Liver (tissue), 9 donors: ENCODE measurements around the gene HOXA3. TPM values are rescaled to one million over a fixed set of nuclear protein-coding genes. Genes with fewer than 3 reads are reported as not detected.

Experiments
- DNase-seq: peaks from one replicate; pipeline ENCODE4 v3.0.0-alpha.2; 2017; ENCODE audit warnings: low spot score
- H3K27ac ChIP-seq, 2 donors: one replicate each; pipeline ENCODE4 v1.7.0; 2013; ENCODE audit warnings: inconsistent platforms in 2 of 2, low read length in 2 of 2, control low read depth in 1 of 2, low read depth in 1 of 2, mild to moderate bottlenecking in 1 of 2
- H3K27me3 ChIP-seq, 4 donors: one replicate each; pipeline versions ENCODE4 v1.6.1 to v1.7.0; 2013; ENCODE audit warnings: low read length in 3 of 4, inconsistent platforms in 1 of 4, mild to moderate bottlenecking in 1 of 4, moderate library complexity in 1 of 4; ENCODE audit not compliant: control insufficient read depth in 4 of 4, insufficient read depth in 4 of 4
- H3K36me3 ChIP-seq, 4 donors: one replicate each; pipeline versions ENCODE4 v1.6.1 to v1.7.0; 2013; ENCODE audit warnings: low read length in 3 of 4, mild to moderate bottlenecking in 3 of 4, low read depth in 1 of 4, moderate library complexity in 1 of 4; ENCODE audit not compliant: control insufficient read depth in 4 of 4, insufficient read depth in 3 of 4
- H3K4me1 ChIP-seq, 4 donors: one replicate each; pipeline versions ENCODE4 v1.6.1 to v1.7.0; 2013; ENCODE audit warnings: low read length in 3 of 4, mild to moderate bottlenecking in 3 of 4, moderate library complexity in 1 of 4; ENCODE audit not compliant: control insufficient read depth in 4 of 4, insufficient read depth in 4 of 4
- H3K4me3 ChIP-seq, 3 donors: one replicate each; pipeline versions ENCODE4 v1.6.1 to v1.7.0; 2013; ENCODE audit warnings: low read length in 3 of 3, control low read depth in 1 of 3, low read depth in 1 of 3, mild to moderate bottlenecking in 1 of 3
- H3K9ac ChIP-seq, 2 donors: one replicate each; pipeline ENCODE4 v1.7.0; 2013; ENCODE audit warnings: low read length in 2 of 2, mild to moderate bottlenecking in 2 of 2, moderate library complexity in 2 of 2, control low read depth in 1 of 2, low read depth in 1 of 2
- H3K9me3 ChIP-seq, 4 donors: one replicate each; pipeline versions ENCODE4 v1.6.1 to v1.7.0; 2013; ENCODE audit warnings: low read length in 3 of 4; ENCODE audit not compliant: control insufficient read depth in 4 of 4
- CTCF ChIP-seq: fragments of 150-350 bp; IDR thresholded peaks from 2 replicates; pipeline ENCODE4 v1.5.1; 2017; ENCODE audit warnings: improper control_type of control experiment, low read depth, low read length; ENCODE audit not compliant: missing input control
- EGR1 ChIP-seq, 2 donors: IDR thresholded peaks; 2 replicates each; pipeline ENCODE4 v1.6.1; 2016 to 2018; ENCODE audit warnings: antibody characterized with exemption in 2 of 2, low read depth in 2 of 2
- FOXA1 ChIP-seq: IDR thresholded peaks from 2 replicates; pipeline ENCODE4 v1.6.1; 2016; ENCODE audit warnings: antibody characterized with exemption
- GABPA ChIP-seq, 2 donors: IDR thresholded peaks in 1 of 2; conservative IDR thresholded peaks in 1 of 2; 2 replicates each; pipeline ENCODE4 v1.6.1; 2016; ENCODE audit warnings: antibody characterized with exemption in 2 of 2, mild to moderate bottlenecking in 1 of 2, moderate library complexity in 1 of 2
- HNF4A ChIP-seq, 2 donors: conservative IDR thresholded peaks; 2 replicates each; pipeline ENCODE4 v1.6.1; 2016; ENCODE audit warnings: antibody characterized with exemption in 2 of 2, mild to moderate bottlenecking in 2 of 2
- HNF4G ChIP-seq: IDR thresholded peaks from 2 replicates; pipeline ENCODE4 v1.6.1; 2016; ENCODE audit warnings: antibody characterized with exemption
- MAX ChIP-seq: IDR thresholded peaks from 2 replicates; pipeline ENCODE4 v1.6.1; 2016; ENCODE audit warnings: antibody characterized with exemption
- NR2F2 ChIP-seq: IDR thresholded peaks from 2 replicates; pipeline ENCODE4 v1.6.1; 2016; ENCODE audit warnings: antibody characterized with exemption
- SP1 ChIP-seq: IDR thresholded peaks from 2 replicates; pipeline ENCODE4 v1.6.1; 2018; ENCODE audit warnings: antibody characterized with exemption, mild to moderate bottlenecking
- TAF1 ChIP-seq: conservative IDR thresholded peaks from 2 replicates; pipeline ENCODE4 v1.6.1; 2016; ENCODE audit warnings: antibody characterized with exemption, mild to moderate bottlenecking
- YY1 ChIP-seq: IDR thresholded peaks from 2 replicates; pipeline ENCODE4 v1.6.1; 2016; ENCODE audit warnings: antibody characterized with exemption, mild to moderate bottlenecking
- WGBS: extraction: QIAGEN DNeasy Blood & Tissue Kit; methylation state at CpG from one replicate; pipeline ENCODE4 v1.1.7; 2013; 5-methylcytosine and 5-hydroxymethylcytosine counted together
- polyA plus RNA-seq, 2 donors: library from polyadenylated mRNA; stranded (reverse) in 1 of 2; unstranded in 1 of 2; fragments of 200-250 nt in 1 of 2; fragments of >200 nt in 1 of 2; fragmentation: Nextera tagmentation in 1 of 2; extraction: Ambion mirVana in 1 of 2; gene quantifications; one replicate each; pipeline versions ENCODE4 v1.2.1 to v1.2.3, GENCODE V29; 2013 to 2015
- total RNA-seq, 2 donors: library from RNA; depleted of rRNA; stranded (reverse); fragments of >200 nt; gene quantifications; one replicate each; pipeline ENCODE4 v1.2.3, GENCODE V29; 2014
- TF ChIP-seq, protein P1 (sequence below): IDR thresholded peaks from 2 replicates; pipeline ENCODE4 v1.6.1; 2016; ENCODE audit warnings: antibody characterized with exemption
- donor health status: healthy.
- donor health status: healthy.
- donor health status: healthy.
- donor health status: healthy.
- donor health status: healthy.

HOXA3 gene
- total and polyA plus RNA-seq, 4 donors = 0.11 to 0.28 (median 0.20) TPM

DNA sequence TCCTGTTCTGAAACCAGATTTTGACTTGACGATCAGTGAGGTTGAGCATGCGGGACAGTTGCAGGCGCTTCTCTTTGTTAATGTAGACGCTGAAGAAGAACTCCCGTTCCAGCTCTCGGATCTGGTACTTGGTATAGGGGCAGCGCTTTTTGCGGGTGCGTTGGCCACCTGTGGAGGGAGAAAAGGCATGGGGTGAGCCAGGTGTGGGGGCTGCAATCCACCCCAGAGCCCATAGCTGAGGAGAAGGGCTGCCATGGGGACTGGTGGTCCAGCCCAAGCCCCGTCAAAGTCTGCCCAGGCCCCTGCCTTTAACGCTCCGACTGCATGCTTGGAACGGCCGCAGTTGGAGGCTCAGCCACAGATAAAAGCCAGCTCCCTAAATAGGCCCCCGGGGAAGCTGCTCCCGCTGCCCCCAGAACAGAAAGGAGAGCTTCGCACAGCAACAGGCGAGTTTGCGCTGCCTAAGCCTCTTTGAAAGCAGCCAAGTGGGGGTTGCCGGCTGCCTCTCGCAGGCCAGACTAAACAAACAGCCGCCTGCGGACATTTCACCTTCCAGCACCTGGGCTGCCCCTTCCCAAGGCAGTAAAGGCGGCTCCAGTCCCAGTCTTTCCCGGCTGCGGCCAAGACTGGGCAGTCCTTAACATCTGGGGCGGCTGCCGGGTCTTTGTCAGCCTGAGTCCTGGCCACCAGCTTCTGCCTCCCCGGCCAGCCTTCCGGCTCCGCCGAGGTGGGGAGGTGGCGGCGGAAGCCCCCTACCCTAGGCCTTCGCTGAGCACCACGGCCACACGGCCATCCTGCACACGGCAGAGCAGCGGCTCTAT is 30.7 kb upstream of the HOXA3 start:
- 11% methylated on average over 39 of the region's 39 CpGs for WGBS
- no peak for DNase-seq
- H3K9ac ChIP-seq = no peak overlapping the region
- H3K27ac ChIP-seq = no peak overlapping the region
- peaks cover 0 to 4% (median 0%) of the 10 kb centered on the region in 4 donors for H3K9me3 ChIP-seq
- peaks cover 13 to 57% (median 27%) of the 10 kb centered on the region in 4 donors for H3K27me3 ChIP-seq
- no peak overlapping the region for H3K4me3 ChIP-seq
- H3K36me3 ChIP-seq = no peaks in the 10 kb centered on the region
- TF ChIP-seq TAF1 (no peak), HNF4A (conservative IDR thresholded peaks at IDR 0.05) (no peak), YY1 (no peak), HNF4G (no peak), NR2F2 (no peak), EGR1 (IDR thresholded peaks at IDR 0.05; ENCODE audit: low read depth in 2 of 2) (no peak)
- TF ChIP-seq, protein P1, sequence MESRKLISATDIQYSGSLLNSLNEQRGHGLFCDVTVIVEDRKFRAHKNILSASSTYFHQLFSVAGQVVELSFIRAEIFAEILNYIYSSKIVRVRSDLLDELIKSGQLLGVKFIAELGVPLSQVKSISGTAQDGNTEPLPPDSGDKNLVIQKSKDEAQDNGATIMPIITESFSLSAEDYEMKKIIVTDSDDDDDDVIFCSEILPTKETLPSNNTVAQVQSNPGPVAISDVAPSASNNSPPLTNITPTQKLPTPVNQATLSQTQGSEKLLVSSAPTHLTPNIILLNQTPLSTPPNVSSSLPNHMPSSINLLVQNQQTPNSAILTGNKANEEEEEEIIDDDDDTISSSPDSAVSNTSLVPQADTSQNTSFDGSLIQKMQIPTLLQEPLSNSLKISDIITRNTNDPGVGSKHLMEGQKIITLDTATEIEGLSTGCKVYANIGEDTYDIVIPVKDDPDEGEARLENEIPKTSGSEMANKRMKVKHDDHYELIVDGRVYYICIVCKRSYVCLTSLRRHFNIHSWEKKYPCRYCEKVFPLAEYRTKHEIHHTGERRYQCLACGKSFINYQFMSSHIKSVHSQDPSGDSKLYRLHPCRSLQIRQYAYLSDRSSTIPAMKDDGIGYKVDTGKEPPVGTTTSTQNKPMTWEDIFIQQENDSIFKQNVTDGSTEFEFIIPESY = no peak
- H3K4me1 ChIP-seq = peaks cover 2 to 29% (median 15%) of the 10 kb centered on the region in 4 donors

GRCh38 chr7:27182285-27182841 is 30.0 kb upstream of the HOXA3 start:
- H3K4me3 ChIP-seq = no peak overlapping the region
- H3K4me1 ChIP-seq = peaks cover 2 to 24% (median 14%) of the 10 kb centered on the region in 4 donors
- TF ChIP-seq GABPA (IDR thresholded peaks at IDR 0.05 in 1 of 2, conservative IDR thresholded peaks at IDR 0.05 in 1 of 2) (no peak), CTCF (no peak), YY1 (no peak), TAF1 (no peak), FOXA1 (no peak), MAX (no peak), SP1 (no peak)
- TF ChIP-seq, protein P1 = no peak
- peaks cover 17 to 56% (median 26%) of the 10 kb centered on the region in 4 donors for H3K27me3 ChIP-seq
- H3K27ac ChIP-seq = no peak overlapping the region
- peaks cover 0 to 4% (median 0%) of the 10 kb centered on the region in 4 donors for H3K9me3 ChIP-seq
- WGBS = 20% methylated on average over 4 of the region's 4 CpGs
- no peaks in the 10 kb centered on the region for H3K36me3 ChIP-seq
- no peak overlapping the region for H3K9ac ChIP-seq
- DNase-seq = no peak
